ENCODE results near the gene MYZAP. TPM values are rescaled to one million over a fixed set of nuclear protein-coding genes. Genes with fewer than 3 reads are reported as not detected.

Gene MYZAP
- total RNA-seq, 1 donor from 2014 or later, result not detected

DNA sequence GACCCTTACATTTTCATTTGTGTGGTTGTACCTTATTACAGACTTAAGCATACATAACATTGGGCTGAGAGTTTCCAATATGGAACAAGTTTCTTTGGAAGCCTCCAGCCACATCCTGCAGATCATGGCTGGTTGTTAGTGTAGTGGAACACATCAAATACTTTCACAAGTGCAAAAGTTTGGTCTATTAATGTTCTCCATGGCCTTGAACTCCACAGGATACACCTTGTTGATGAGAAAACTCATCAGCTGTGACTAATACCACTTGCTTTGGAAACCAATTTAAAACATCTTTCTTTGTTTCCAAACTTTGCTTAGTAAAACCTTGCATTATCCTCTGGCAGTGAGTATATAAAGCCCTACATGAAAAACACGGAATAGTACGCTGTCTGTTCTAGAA, 46.1 kb downstream of the MYZAP start:
- Mint-ChIP-seq H3K27me3 (ENCODE audit: insufficient read depth, low read depth) (peaks cover 3% of the 10 kb centered on the region), H3K9me3 (no peaks in the 10 kb centered on the region), H3K27ac (no peak overlapping the region), H3K4me3 (no peak overlapping the region), H3K36me3 (no peaks in the 10 kb centered on the region), H3K4me1 (no peaks in the 10 kb centered on the region)
- no peak overlapping the region for H3K27ac ChIP-seq
- H3K79me2 ChIP-seq (ENCODE audit: low read depth), result no peaks in the 10 kb centered on the region
- no peak for DNase-seq (ENCODE audit: low spot score)
- peaks cover 6% of the 10 kb centered on the region for H3K4me1 ChIP-seq
- no peak for TF ChIP-seq EZH2phosphoT487 (IDR thresholded peaks at IDR 0.05)
- TF ChIP-seq EZH2 (IDR thresholded peaks at IDR 0.05), result no peak
- TF ChIP-seq, protein P1, sequence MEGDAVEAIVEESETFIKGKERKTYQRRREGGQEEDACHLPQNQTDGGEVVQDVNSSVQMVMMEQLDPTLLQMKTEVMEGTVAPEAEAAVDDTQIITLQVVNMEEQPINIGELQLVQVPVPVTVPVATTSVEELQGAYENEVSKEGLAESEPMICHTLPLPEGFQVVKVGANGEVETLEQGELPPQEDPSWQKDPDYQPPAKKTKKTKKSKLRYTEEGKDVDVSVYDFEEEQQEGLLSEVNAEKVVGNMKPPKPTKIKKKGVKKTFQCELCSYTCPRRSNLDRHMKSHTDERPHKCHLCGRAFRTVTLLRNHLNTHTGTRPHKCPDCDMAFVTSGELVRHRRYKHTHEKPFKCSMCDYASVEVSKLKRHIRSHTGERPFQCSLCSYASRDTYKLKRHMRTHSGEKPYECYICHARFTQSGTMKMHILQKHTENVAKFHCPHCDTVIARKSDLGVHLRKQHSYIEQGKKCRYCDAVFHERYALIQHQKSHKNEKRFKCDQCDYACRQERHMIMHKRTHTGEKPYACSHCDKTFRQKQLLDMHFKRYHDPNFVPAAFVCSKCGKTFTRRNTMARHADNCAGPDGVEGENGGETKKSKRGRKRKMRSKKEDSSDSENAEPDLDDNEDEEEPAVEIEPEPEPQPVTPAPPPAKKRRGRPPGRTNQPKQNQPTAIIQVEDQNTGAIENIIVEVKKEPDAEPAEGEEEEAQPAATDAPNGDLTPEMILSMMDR (IDR thresholded peaks at IDR 0.05), result no peak
- no peak overlapping the region for H2AFZ ChIP-seq (replicated peaks)
- no peak overlapping the region for H3K4me2 ChIP-seq
- no peaks in the 10 kb centered on the region for H3K9me3 ChIP-seq (ENCODE audit: low read depth)
- H3K4me3 ChIP-seq, result no peak overlapping the region
- H3F3A ChIP-seq (ENCODE audit: low read depth), result no peaks in the 10 kb centered on the region
- H3K9ac ChIP-seq, result no peak overlapping the region
- H3K36me3 ChIP-seq, result no peaks in the 10 kb centered on the region
- H3K27me3 ChIP-seq, result no peaks in the 10 kb centered on the region
- no peaks in the 10 kb centered on the region for H4K20me1 ChIP-seq (ENCODE audit: low read depth)

DNA sequence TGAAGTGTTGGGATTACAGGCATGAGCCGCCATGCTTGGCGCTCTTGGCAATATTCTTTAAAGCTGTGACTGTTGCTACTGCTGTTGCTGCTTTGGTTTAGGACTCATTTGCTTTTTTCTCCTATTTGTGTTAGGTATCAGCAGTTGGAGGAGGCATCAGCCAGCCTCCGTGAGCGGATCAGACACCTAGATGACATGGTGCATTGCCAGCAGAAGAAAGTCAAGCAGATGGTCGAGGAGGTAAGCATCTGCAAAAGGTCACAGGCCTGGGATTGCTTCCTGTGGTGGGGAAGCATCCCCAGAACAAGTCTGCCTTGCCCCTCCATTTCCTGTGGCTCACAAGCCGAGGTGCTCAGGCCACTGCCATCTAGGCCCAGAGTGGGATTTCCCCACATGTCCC, 47.6 kb downstream of the MYZAP start:
- Histone ChIP-seq H4K20me1 (ENCODE audit: low read depth) (no peaks in the 10 kb centered on the region), H3F3A (ENCODE audit: low read depth) (no peaks in the 10 kb centered on the region), H3K36me3 (no peaks in the 10 kb centered on the region), H3K27ac (no peak overlapping the region), H3K27me3 (no peaks in the 10 kb centered on the region), H3K4me3 (no peak overlapping the region), H3K9ac (no peak overlapping the region), H3K4me1 (peaks cover 6% of the 10 kb centered on the region), H3K4me2 (no peak overlapping the region), H3K79me2 (ENCODE audit: low read depth) (no peaks in the 10 kb centered on the region), H2AFZ (replicated peaks) (no peak overlapping the region), H3K9me3 (ENCODE audit: low read depth) (no peaks in the 10 kb centered on the region)
- no peak for DNase-seq (ENCODE audit: low spot score)
- Mint-ChIP-seq H3K27ac (no peak overlapping the region), H3K9me3 (no peaks in the 10 kb centered on the region), H3K4me3 (no peak overlapping the region), H3K36me3 (no peaks in the 10 kb centered on the region), H3K4me1 (no peaks in the 10 kb centered on the region), H3K27me3 (ENCODE audit: insufficient read depth, low read depth) (peaks cover 3% of the 10 kb centered on the region)
- TF ChIP-seq EZH2phosphoT487 (IDR thresholded peaks at IDR 0.05) (no peak), EZH2 (IDR thresholded peaks at IDR 0.05) (no peak)

DNA sequence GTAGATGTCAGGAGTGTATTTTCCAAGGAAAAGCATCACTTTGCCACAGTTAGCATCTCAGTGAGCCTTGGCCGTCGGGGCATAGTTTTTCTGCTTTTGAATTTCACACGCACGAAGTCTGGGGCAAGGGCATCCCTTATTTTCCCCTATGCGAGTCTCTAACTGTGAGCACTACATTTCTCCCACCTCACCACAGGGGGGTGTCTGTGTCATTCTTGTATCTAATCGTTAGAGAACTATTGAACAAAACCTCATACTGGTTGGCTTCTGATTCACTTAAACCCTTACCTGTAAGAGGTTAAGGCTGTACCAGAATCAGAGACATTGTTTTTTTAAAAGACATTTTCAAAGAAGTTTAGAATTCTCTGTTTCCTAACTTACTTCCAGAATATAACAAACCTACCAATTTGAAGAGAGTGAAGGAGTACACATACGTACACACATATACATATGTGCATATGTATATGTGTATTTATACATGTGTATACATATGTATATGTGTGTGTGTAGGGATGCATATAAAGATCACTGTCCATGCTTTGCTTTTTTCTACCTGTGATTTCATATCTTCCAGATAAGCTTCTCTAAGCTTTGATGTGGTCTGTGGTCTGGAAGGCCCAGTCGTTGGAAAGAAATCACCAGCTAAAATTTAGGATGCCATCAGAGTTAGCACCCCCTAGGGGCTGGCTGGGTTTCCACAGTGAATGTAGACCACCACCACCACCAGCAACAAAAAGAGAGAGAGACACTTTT, 49.4 kb downstream of the MYZAP start:
- H3K79me2 ChIP-seq (ENCODE audit: low read depth), result no peaks in the 10 kb centered on the region
- DNase-seq (ENCODE audit: low spot score), result peak; percentile 44
- Mint-ChIP-seq H3K27ac (no peak overlapping the region), H3K9me3 (no peaks in the 10 kb centered on the region), H3K4me1 (no peaks in the 10 kb centered on the region), H3K36me3 (no peaks in the 10 kb centered on the region), H3K4me3 (no peak overlapping the region), H3K27me3 (ENCODE audit: insufficient read depth, low read depth) (no peaks in the 10 kb centered on the region)
- H3K9ac ChIP-seq, result no peak overlapping the region
- no peaks in the 10 kb centered on the region for H3K9me3 ChIP-seq (ENCODE audit: low read depth)
- TF ChIP-seq, protein P1 (IDR thresholded peaks at IDR 0.05), result peak; percentile 53
- TF ChIP-seq EZH2phosphoT487 (IDR thresholded peaks at IDR 0.05), result no peak
- no peak overlapping the region for H3K27ac ChIP-seq
- H4K20me1 ChIP-seq (ENCODE audit: low read depth), result no peaks in the 10 kb centered on the region
- H3K4me2 ChIP-seq, result no peak overlapping the region
- H3K4me3 ChIP-seq, result no peak overlapping the region
- no peak overlapping the region for H2AFZ ChIP-seq (replicated peaks)
- no peaks in the 10 kb centered on the region for H3F3A ChIP-seq (ENCODE audit: low read depth)
- H3K27me3 ChIP-seq, result no peaks in the 10 kb centered on the region
- no peaks in the 10 kb centered on the region for H3K4me1 ChIP-seq
- no peaks in the 10 kb centered on the region for H3K36me3 ChIP-seq

DNA sequence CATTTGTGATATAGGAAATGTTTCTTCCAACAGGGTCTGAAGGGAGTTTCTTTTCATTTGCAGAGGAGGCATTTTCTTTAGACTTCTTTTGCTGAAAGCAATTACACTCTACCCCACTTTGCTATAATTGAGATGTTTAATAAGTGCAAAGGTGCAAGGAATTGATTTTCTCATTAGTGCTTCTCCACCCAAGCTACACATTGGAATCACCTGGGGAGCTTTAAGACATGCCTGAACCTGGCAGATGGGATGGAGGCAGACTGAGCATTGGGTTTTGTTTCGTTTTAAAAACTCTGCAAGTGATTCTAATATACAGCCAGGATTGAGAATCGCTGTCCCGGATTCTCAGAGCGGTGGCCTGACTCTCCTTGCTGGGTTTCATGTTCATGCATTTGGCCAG, 52.1 kb downstream of the MYZAP start:
- Histone ChIP-seq H3K4me3 (no peak overlapping the region), H4K20me1 (ENCODE audit: low read depth) (no peaks in the 10 kb centered on the region), H2AFZ (replicated peaks) (no peak overlapping the region), H3K36me3 (no peaks in the 10 kb centered on the region), H3K9me3 (ENCODE audit: low read depth) (no peaks in the 10 kb centered on the region), H3K9ac (no peak overlapping the region), H3K4me1 (no peaks in the 10 kb centered on the region), H3K79me2 (ENCODE audit: low read depth) (no peaks in the 10 kb centered on the region), H3K27me3 (no peaks in the 10 kb centered on the region), H3F3A (ENCODE audit: low read depth) (no peaks in the 10 kb centered on the region), H3K27ac (no peak overlapping the region), H3K4me2 (no peak overlapping the region)
- H3K9me3 Mint-ChIP-seq, result no peaks in the 10 kb centered on the region
- H3K36me3 Mint-ChIP-seq, result no peaks in the 10 kb centered on the region
- no peaks in the 10 kb centered on the region for H3K27me3 Mint-ChIP-seq (ENCODE audit: insufficient read depth, low read depth)
- H3K27ac Mint-ChIP-seq, result no peak overlapping the region
- no peak overlapping the region for H3K4me3 Mint-ChIP-seq
- no peaks in the 10 kb centered on the region for H3K4me1 Mint-ChIP-seq
- no peak for TF ChIP-seq EZH2phosphoT487 (IDR thresholded peaks at IDR 0.05)
- TF ChIP-seq, protein P1 (IDR thresholded peaks at IDR 0.05), result no peak
- DNase-seq (ENCODE audit: low spot score), result no peak

All from neural progenitor cell (in vitro differentiated cells).